ENCODE measurements around the gene FFAR3. TPM values are rescaled to one million over a fixed set of nuclear protein-coding genes. Genes with fewer than 3 reads are reported as not detected.
"Not testable (repeated sequence)": the region's sequence is repeated elsewhere in the genome, so short reads cannot be mapped to it uniquely, and the experiment has no call there.

The FFAR3 gene
- total and polyA plus RNA-seq, 7 donors = 0.67 to 1.9 (median 1.4) TPM; not detected in 2

DNA sequence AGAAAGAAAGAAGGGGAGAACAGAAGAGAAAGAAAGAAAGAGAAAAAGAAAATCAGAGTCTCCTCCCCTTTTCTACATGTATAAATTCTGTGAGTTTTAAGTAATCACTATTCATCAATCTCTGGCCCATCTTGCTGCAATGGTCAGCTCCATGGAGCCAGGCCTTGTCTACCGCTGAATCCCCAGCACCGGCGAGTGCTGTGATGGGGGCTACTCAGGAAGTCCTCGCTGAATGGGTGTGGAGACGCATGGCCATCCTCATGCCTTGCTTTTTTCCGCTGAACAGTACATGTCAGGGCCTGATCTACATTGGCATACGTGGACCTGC lies 42.5 kb downstream of the FFAR3 start:
- Histone ChIP-seq H3K27ac (no peak overlapping the region), H3K4me1 (peaks cover 0 to 9% (median 3%) of the 10 kb centered on the region in 4 donors), H3K36me3 (no peaks in the 10 kb centered on the region), H3K27me3 (no peaks in the 10 kb centered on the region), H3K9me3 (no peaks in the 10 kb centered on the region), H3K4me3 (no peak overlapping the region)
- WGBS, 2 donors = 95 to 96% methylated on average over 7 of the region's 7 CpGs
- DNase-seq = no peak
- intact Hi-C loops (cut with DNase I) = no loop called here
- TF ChIP-seq POLR2AphosphoS5 (IDR thresholded peaks at IDR 0.05) (no peak), POLR2A (IDR thresholded peaks at IDR 0.05) (no peak), EP300 (IDR thresholded peaks at IDR 0.05) (no peak)
- TF ChIP-seq, protein P1, sequence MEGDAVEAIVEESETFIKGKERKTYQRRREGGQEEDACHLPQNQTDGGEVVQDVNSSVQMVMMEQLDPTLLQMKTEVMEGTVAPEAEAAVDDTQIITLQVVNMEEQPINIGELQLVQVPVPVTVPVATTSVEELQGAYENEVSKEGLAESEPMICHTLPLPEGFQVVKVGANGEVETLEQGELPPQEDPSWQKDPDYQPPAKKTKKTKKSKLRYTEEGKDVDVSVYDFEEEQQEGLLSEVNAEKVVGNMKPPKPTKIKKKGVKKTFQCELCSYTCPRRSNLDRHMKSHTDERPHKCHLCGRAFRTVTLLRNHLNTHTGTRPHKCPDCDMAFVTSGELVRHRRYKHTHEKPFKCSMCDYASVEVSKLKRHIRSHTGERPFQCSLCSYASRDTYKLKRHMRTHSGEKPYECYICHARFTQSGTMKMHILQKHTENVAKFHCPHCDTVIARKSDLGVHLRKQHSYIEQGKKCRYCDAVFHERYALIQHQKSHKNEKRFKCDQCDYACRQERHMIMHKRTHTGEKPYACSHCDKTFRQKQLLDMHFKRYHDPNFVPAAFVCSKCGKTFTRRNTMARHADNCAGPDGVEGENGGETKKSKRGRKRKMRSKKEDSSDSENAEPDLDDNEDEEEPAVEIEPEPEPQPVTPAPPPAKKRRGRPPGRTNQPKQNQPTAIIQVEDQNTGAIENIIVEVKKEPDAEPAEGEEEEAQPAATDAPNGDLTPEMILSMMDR (IDR thresholded peaks at IDR 0.05) = no peak

DNA sequence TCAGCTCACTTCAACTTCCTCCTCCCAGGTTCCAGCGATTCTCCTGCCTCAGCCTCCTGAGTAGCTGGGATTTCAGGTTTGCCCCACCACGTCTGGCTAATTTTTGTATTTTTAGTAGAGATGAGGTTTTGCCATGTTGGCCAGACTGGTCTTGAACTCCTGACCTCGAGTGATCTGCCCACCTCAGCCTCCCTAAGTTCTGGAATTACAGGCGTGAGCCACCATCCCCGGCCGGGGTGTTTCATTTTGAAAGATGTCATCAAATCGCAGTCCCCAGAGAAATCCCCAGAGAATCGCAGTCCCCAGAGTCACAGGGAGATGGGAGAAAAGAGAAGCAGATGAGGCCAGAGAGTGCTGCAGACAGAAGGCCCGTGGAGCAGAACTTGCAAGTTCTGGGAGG lies 43.2 kb downstream of the FFAR3 start:
- DNase-seq; H3K27me3 ChIP-seq; H3K27ac ChIP-seq; H3K9me3 ChIP-seq; intact Hi-C loops (cut with DNase I); H3K4me1 ChIP-seq; H3K4me3 ChIP-seq; H3K36me3 ChIP-seq: not testable (repeated sequence)
- WGBS, 2 donors = 85 to 88% methylated on average over 9 of the region's 9 CpGs

DNA sequence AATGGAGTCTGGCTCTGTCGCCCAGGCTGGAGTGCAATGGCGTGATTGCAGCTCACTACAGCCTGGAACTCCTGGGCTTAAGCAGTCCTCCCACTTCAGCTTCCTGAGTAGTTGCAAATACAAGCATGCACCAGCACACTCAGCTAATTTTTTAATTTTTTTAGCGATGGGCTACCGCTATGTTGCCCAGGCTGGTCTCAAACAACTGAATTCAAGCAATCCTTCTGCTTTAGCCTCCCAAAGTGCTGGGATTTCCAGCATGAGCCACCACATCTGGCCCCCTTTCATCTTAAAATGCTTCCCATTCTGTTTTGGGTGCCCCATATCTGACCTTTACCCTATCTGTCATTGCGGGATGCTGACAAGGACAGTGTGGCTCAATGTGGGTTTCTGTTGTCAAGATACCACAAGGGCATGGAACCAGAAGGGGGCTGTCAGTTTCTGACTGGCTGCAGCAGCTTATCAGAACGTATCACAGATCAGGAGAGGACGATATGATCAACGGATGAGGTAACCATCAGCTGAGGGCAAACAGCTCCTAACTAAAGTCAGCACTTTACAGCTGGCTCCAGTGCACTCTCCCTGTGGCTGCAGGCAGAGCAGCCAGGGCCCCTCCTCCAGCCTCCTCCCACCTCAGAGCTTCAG lies 45.0 kb downstream of the FFAR3 start:
- intact Hi-C loops (cut with DNase I) = no loop called here
- H3K36me3 ChIP-seq = no peaks in the 10 kb centered on the region
- TF ChIP-seq POLR2A (IDR thresholded peaks at IDR 0.05) (no peak), EP300 (IDR thresholded peaks at IDR 0.05) (no peak), POLR2AphosphoS5 (IDR thresholded peaks at IDR 0.05) (no peak)
- TF ChIP-seq, protein P1 (IDR thresholded peaks at IDR 0.05) = no peak
- 87% methylated on average over 8 of the region's 8 CpGs for WGBS, 2 donors
- H3K4me1 ChIP-seq = peaks cover 0 to 6% (median 0%) of the 10 kb centered on the region in 4 donors
- no peaks in the 10 kb centered on the region for H3K27me3 ChIP-seq
- H3K9me3 ChIP-seq = no peaks in the 10 kb centered on the region
- no peak overlapping the region for H3K27ac ChIP-seq
- no peak overlapping the region for H3K4me3 ChIP-seq
- DNase-seq = no peak

DNA sequence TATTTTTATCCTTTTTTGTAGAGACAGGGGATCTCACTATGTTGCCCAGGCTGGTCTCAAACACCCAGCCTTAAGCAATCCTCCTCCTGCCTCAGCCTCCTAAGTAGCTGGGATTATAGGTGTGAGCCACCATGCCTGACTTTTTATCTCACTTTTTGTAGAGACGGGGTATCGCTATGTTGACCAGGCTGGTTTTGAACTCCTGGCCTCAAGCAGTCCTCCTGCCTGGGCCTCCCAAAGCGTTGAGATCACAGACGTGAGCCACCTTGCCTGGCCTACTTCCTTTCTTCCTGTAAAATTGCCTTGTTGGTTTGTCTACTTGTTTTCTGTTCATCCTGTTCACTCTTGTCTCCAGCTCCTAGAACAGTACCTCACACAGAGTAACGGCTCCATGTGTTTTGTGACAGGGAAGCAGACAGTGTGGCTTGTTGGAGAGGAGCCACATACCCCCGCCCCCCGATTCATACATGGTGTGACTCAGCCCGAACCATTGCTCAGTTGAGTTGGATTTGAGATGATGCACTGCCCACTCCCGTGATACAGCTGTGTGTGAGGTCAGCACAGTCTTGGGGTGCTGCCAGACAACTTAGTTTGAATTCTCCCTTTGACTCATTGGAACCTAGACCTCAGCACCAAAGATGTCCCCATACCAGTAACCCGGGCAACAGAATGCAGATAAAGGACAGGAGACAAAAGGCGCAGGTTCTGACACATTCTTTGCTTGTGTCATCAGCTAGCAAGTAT lies 46.8 kb downstream of the FFAR3 start:
- no peak overlapping the region for H3K27ac ChIP-seq
- no peak for DNase-seq
- H3K36me3 ChIP-seq = no peaks in the 10 kb centered on the region
- H3K27me3 ChIP-seq = no peaks in the 10 kb centered on the region
- no peaks in the 10 kb centered on the region for H3K9me3 ChIP-seq
- TF ChIP-seq, protein P1 (IDR thresholded peaks at IDR 0.05) = no peak
- TF ChIP-seq EP300 (IDR thresholded peaks at IDR 0.05) (no peak), POLR2AphosphoS5 (IDR thresholded peaks at IDR 0.05) (no peak), POLR2A (IDR thresholded peaks at IDR 0.05) (no peak)
- no peaks in the 10 kb centered on the region for H3K4me1 ChIP-seq
- H3K4me3 ChIP-seq = no peak overlapping the region
- WGBS, 2 donors = 78 to 82% methylated on average over 11 of the region's 11 CpGs
- intact Hi-C loops (cut with DNase I) = no loop called here

DNA sequence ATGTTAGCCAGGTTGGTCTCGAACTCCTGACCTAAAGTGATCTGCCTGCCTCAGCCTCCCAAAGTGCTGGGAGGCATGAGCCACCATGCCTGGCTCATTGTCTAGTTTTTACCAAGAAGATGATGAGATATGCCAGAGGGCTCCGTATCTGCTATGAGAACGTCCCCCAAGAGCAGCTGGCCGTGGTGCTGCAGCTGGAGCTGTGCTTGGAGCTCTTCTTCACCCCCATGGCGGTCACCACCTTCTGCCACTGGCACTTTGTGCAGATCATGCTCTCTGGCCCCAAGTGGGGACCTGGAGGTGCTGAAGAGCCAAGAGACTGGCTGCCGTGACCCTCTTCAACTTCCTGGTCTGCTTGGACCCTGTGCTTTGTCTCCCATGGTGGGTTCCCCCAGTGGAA lies 49.4 kb downstream of the FFAR3 start:
- Histone ChIP-seq H3K4me1 (no peaks in the 10 kb centered on the region), H3K27ac (no peak overlapping the region), H3K9me3 (no peaks in the 10 kb centered on the region), H3K27me3 (no peaks in the 10 kb centered on the region), H3K36me3 (no peaks in the 10 kb centered on the region), H3K4me3 (no peak overlapping the region)
- intact Hi-C loops (cut with DNase I) = no loop called here
- WGBS, 2 donors = 83 to 84% methylated on average over 6 of the region's 6 CpGs
- DNase-seq = no peak
- TF ChIP-seq POLR2A (IDR thresholded peaks at IDR 0.05) (no peak), EP300 (IDR thresholded peaks at IDR 0.05) (no peak), POLR2AphosphoS5 (IDR thresholded peaks at IDR 0.05) (no peak)
- TF ChIP-seq, protein P1 (IDR thresholded peaks at IDR 0.05) = no peak

All from sigmoid colon (tissue), 7 donors.